Activated CD4-positive, alpha-beta T cell treated with anti-CD3 and anti-CD28 coated beads for 24 hours (primary cell): Measurements from ENCODE around the gene SPINK9.

Source experiments
- DNase-seq, 2 donors: peaks; one replicate each; pipeline ENCODE4 v3.0.0-alpha.2; 2020; ENCODE audit warnings: low read depth in 2 of 2

Gene SPINK9, protein sequence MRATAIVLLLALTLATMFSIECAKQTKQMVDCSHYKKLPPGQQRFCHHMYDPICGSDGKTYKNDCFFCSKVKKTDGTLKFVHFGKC

DNA sequence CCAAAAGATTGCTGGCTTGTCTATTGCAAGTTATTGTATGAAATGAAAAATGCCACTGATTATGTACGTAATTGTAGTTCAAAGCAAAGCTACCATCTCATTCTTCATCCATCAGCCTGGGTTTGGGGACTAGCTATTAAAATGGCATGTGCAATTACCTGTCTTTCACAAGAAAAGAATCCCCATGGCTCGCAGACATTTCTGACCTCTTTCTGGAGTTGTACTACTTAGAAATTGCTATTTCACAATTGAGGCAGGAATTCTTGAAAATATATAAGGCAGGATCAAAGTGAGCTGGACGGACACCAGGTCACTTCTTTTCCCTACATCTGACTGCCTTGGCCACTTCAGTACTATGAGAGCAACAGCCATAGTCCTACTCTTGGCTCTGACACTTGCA is at the start of gene SPINK9:
TSS of gene SPINK9 (plus strand) at position 301 of the 400 bp plus-strand sequence. CDS start at position 356, 55 bp downstream.
- no peak for DNase-seq

DNA sequence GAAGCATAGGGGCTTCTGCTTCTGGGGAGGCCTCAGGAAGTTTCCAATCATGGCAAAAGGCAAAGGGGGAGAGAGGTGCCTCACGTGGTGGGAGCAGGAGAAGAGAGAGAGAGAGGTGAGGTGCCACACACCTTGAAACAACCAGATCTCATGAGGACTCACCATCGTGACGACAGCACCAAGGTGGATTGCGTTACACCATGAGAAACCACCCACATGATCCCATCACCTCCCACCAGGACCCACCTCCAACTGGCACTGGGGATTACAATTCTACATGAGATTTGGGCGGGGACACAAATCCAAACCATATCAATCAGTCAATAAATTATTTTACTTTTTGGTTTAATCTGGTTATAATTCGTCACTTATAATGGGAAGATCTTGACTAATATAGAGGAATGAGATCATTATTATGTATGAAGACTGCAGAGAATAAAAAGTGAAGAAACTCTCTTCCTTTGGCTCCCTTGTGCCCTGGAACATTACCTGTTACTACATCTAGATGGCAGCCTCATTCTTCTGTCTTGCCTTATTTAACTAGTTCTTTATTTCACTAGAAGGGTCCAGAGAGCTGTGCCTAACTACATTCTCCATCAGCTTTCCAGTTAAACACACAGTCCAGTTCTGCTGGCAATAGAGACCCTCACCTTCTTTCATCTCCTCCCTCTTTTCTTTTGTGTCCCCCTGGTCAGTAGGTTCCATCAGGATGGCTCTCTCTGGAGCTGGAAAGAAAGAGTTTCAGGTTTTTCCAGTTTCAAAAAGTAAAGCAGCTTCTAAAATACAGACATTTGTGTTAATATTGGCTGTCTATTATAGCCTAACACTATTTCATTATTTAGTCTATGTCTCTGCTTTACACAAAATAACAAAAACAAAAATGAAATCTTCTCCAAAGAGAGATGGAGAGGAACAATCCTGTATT is 44.8 kb upstream of the SPINK9 start:
- DNase-seq, result no peak

DNA sequence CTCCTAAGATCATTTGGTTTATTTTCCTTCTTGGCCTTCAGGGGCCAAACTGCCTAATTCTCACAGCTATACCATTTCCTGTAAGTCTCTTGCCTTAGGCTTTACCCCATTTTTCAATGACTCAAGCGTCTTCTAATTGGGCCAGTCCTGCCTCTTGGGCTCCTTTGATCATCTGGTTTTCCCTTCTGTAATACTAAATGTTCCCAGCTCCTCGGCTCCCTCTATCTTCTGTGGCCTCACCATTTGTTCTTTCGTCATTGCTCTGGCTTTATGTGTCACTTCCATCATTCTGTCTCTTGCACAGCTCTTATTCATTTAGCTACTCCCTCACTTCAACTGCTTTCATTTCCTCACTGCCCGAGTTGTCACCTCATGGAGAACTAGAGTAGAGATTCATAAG is 37.6 kb upstream of the SPINK9 start:
- no peak for DNase-seq

DNA sequence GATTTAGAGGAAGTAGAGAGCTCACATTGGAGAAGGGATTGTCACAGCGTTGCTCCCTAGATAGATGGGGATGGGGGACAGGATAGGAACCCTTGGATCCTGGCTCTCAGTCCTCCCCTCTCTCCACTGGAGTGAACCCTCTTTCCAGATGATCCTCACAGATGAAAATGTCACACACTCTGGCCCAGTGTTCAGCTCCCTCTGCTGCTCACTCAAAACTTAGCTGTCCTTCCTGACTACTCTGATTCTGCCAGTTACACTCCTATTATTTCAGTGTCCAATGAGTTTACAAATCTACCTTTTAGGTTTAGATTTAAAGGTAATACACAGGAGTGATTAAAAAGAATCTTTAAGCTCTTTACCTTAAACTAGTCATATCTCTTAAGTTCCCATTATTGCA is 28.9 kb upstream of the SPINK9 start:
- no peak for DNase-seq

DNA sequence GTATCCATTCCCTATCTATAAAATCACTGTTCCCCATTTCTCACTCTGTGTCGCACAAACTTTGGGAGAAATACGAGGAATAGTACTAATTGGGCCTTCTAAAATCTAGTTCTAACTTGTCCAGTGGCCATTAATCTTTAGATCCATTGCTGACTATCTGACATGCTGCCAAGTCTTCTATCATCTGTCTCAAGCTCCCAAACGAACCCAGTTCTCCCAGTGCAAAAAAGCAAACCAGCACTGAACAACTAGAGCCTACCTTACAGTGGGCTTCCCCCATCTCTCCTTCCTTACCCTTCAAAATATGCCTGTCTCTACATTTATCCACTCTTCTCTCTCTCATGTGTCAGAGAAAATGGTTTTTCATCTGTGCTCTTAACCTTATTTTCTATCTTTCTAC is 26.3 kb upstream of the SPINK9 start:
- DNase-seq, result no peak

DNA sequence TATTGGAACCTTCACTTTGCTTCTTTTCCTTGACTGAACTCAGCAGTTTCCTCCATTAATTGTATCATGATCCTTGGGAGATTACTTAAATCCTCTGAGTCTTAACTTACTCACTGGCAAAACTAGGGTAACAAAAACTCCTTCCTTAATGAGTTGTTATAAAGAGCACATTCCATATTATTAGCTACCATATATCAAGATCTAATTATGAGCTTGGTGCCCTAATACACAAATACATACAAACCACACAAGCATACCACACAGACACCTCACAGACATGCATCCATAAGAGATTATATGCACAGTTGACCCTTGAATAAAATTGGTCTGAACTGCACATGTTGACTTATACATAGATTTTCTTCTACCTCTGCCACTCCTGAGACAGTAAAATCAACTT is 25.6 kb upstream of the SPINK9 start:
- no peak for DNase-seq

DNA sequence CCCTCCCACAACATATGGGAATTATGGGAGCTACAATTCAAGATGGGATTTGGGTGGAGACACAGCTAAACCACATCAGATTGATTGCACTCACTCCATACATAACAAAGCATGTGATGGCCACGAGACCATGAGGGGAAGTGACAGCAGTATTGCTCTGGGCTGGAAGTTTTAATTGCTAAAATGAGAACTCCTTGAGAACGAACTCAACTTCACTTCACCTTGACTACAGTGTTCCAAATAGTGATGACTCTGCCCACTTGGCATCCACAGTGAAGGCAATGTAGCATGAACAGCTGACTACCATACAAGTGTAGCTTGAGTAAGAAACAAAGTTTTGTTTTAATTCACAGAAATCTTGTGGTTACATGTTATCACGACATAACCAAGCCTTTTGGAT is 23.9 kb upstream of the SPINK9 start:
- no peak for DNase-seq

DNA sequence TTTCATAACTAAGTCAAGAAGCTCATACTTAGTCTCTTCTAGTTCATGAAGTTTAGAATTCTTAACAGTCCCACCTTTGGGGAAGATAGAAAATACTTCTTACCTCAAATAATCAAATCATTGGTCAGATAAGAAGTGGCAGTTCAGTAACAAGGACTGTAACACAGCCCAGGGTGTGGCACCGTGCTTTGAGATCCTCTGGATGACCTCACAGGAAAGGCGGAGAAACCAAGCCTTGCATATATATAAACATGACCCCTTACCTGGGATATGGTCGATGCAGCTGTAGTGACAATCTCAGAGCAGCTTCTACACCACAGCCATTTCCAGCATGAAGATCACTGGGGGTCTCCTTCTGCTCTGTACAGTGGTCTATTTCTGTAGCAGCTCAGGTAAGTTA is 23.2 kb upstream of the SPINK9 start, which contains the start of gene SPINK7:
TSS of gene SPINK7 (plus strand) at position 271 of the 400 bp plus-strand sequence. CDS start at position 332, 61 bp downstream.
- DNase-seq, result no peak

DNA sequence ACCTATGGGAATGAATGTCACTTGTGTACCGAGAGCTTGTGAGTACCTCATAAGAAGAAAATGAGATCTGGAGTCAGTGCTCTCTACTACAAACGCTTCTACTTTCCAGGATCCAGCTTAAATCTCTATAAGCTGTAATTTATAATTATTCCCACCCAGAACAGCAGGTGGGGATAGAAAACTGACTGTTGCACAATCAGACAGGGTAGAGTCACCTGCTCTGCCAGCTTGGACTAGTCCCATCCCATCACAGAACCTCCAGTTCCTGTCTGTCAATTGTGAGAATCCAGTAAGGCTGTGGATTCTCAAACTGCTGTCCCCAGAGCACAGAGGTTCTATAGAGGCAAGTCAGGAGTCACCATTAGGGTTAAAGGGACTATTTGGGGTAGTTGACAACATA is 21.2 kb upstream of the SPINK9 start:
- no peak for DNase-seq

DNA sequence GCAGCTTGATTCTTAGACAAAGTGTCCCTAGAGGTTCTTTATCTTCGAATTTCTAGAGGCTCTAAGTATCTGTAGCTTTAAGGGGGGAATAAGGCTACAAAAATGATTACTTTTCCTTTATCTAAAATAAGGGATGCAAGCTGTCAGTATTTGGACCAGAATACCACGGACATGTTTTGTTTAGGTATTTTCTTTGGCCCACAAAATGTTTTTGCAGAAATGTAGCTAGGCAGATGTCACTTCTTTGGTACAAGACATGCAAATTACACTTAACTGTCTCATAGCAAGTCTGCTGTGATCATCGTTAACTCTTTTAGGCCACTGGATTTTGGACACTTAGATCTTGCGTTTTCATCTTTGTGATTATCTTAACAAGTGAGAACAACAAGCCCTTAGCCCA is 20.6 kb upstream of the SPINK9 start:
- DNase-seq, result no peak

DNA sequence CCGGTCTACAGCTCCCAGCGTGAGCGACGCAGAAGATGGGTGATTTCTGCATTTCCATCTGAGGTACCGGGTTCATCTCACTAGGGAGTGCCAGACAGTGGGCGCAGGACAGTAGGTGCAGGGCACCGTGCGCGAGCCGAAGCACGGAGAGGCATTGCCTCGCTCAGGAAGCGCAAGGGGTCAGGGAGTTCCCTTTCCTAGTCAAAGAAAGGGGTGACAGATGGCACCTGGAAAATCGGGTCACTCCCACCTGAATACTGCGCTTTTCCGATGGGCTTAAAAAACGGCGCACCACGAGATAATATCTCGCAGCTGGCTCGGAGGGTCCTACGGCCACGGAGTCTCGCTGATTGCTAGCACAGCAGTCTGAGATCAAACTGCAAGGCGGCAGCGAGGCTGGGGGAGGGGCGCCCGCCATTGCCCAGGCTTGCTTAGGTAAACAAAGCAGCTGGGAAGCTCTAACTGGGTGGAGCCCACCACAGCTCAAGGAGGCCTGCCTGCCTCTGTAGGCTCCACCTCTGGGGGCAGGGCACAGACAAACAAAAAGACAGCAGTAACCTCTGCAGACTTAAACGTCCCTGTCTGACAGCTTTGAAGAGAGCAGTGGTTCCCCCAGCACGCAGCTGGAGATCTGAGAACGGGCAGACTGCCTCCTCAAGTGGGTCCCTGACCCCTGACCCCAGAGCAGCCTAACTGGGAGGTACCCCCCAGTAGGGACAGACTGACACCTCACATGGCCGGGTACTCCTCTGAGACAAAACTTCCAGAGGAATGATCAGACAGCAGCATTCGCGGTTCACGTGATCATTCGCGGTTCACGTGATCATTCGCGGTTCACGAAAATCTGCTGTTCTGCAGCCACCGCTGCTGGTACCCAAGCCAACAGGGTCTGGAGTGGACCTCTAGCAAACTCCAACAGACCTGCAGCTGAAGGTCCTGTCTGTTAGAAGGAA is 15.1 kb upstream of the SPINK9 start:
- DNase-seq, result peak in 1 of 2 donors; percentile 9

DNA sequence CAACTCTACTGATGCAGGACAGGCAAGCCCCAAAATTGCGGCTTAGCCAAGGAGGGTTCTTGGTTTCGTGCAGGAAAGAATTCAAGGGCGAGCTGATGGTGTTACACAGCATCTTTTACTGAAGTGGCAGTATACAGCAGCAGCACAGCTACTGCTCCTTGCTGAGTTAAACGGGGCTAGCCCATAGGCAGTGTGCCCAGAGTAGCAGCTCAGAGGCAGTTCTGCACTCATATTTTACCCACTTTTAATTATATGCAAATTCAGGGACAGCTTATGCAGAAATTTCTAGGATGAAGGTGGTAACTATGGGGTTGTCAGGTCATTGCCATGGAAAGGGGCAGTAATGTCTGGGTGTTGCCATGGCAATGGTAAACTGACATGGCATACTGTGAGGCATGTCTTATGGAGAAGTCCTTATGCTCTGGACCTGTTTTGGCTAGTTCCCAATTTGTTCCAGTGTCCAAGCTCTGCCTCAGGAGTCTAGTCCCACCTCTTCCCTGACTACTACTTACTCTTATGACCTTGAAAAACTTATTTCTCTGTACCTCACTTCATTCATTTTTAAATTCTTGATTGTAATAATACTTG is 2.0 kb upstream of the SPINK9 start:
- DNase-seq, result no peak

DNA sequence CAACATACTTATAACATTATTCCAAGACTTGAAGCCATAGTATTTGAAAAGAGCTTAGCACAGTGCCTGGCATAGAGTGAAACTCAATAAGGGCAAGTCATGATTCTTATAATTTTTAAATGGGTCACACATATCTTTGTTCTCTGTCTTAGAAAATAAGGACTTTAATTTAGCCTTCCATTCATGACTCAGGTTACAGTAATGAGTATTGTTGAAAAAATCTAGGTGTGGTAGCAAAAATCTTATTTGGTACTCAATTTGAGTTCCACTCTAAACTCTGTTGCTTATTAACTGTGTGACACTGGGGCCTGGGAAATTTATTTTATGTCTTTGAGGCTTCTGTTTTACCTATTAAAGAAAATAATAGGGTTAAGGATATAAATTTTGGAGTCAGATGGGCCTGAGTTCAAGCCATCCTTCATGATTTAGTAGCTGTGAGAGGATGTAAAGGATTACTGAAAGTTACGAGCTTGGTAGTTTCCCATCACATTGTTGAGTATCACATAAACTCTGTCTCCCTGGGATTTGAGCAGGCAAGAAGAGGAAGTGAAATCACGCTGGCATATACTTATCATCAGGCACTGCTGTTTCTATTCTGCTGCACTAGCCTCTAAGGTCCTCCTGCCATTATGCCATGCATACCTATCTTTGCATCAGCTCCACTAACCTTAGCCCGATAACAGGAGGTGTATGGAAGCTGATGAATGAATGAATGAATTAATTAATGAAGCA is 1.5 kb downstream of the SPINK9 start:
- no peak for DNase-seq

DNA sequence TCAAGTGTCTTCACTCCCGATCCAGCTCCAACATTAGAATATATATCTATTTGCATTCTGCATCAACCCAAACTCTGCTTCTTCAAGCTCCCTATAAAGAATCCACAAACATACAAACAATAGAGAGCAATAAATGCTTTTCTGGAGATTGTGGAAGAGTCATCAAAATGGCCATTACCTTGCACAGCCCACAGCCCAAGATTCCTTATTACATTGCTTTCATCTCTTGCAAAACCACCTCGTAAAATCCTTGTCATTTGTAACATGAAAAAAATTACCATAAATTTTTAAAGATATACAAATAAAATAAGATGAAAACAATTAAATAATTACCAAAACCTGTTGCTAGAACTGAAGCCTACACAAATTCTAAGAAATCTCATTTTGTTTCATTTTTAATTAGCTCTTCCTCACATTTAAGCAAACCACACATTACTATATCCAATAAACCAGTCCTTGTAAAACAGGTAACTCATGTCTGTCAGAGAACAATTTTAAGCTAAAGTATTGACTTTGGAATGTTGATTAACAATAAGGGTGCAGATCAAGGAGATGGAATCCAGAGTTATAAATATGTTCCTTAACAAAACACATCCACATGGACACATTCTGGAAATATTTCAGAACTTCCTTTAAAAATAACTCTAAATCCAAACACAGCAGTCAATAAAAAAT is 7.1 kb downstream of the SPINK9 start:
- no peak for DNase-seq

DNA sequence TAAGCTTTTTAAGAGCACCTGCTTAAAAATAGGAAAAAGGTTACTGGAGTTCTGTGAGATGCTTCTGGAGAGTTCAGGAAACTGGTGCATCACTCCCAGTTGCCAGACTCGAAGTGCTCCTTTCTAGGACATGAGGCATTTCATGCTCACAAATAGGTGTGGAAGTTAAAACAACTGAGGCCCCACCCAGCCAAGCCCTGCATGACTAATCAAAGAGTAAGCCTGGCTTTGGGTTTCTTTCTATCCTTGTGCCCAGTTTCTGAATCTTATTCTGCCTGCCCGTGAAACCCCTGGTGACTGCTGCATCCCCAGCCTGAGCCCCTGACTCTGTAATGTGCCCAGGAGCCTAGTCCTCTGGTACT is 7.7 kb downstream of the SPINK9 start:
- DNase-seq, result no peak

DNA sequence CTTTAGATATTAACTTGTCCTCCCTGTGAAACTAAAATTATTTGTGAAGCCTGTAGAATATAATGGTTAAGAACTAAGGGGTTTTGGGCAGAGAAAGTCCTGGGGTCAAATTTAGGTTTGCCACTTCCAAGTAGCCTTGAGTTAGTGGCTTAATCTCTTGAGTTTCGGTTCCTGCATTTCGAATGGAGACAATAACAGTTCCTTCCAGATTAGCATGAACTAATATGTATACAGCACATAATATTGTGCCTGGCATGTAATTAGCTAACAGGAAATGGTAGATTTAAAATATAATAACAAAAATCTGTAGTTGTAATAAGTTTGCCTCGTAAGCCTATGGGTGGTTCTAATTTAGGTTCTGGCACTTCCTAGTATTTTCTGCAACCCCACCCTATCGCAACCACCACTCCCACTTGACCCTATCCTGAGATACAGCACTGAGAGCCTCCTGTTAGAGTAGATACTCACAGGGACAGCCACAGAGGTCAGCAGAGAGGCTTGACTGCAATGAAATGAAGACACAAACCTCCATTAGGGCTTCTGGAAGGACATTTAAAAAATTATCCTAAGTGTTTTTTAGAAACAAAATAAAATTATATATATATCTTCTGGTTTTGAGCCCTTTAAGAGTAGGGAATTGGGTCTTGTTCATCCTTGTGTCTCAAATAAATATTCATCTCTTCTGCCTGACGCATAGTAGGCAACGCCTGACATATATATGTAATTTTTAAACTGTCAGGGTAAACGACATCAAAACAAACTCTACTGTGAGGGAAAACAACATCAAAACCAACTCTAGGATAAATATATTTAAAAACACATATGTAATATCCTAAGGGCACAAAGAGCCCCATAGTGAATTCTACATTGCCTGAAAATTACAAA is 8.5 kb downstream of the SPINK9 start:
- no peak for DNase-seq

DNA sequence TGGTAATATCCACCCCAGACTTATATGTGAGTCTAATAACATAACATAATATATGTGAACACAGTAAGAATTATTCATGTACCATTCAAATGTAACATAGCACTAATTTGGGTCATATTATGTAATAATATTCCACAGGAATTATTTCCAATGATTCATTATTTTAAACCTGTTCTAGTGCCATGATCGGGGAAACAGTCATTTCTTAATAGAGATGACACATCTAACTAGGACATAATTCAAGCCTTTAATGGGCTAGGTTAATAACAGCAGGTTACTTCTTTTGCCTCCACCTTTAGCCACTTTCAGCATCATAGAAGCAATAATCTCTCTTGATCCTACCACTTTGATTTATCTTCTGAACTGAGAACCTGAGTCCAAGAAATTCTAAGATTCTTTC is 12.3 kb downstream of the SPINK9 start:
- no peak for DNase-seq

DNA sequence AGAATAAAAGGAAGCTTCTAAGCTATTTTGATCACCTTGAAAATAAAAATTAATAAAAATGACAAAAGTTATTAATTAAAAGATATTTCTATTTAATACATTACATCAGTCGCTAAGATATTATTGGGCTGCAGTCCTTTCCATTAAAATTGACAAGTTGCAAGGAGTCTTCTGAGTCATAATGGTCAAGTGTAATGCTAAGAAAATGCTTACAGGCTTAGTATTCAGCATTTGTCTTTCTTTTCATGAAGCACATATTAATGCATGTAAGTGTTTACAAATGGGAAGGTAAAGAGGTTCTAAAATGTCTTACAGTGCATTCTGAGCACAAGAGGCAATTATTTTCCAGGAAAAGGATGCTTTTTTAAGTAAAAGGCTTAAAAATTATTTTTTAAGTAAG is 17.3 kb downstream of the SPINK9 start:
- no peak for DNase-seq

DNA sequence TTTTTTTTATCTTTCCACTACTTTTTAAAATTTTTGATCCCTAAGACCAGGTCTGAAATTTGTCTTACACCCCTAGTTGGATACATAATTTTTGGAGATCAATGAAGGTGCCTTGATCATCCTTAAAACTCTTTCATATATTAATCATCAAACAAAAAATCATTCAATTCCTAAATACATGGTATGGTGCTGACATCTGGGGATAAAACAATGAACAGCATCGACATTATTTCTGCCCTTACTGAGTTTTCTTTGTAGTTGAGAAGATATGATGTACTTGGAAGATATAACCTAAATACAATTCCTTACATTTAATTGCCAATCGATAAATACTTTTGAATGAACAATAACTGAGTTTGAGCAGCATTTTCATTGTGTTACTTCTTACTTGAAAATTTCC is 18.3 kb downstream of the SPINK9 start:
- no peak for DNase-seq

DNA sequence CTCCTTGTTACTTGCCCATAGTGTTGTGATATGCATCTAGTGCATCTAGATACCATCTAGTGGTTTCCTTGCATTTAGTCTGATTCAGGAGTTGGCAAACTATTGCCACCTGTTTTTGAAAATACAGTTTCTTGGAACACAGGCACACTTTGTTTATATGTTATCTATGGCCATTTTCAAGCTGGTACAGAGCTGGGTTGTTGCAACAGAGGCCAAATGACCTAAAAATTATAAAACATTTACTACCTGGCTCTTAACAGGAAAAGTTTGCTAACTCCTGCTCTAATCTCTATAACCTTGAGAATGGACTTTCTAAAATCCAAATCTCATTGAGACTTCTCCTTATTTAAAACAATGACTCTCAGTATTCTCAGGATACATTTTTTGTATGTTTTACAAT is 29.0 kb downstream of the SPINK9 start:
- no peak for DNase-seq
